Colonic mucosa (tissue), 4 donors: ENCODE measurements around the gene ABCG4. TPM values are rescaled to one million over a fixed set of nuclear protein-coding genes. Genes with fewer than 3 reads are reported as not detected.
"Not testable (repeated sequence)": the region's sequence is repeated elsewhere in the genome, so short reads cannot be mapped to it uniquely, and the experiment has no call there.

Experiments used
- DNase-seq: peaks from one replicate; pipeline ENCODE4 v3.0.0-alpha.2; 2020
- H3K27ac ChIP-seq: fragments of 200-600 bp; one replicate; pipeline ENCODE4 v1.8.0; 2021
- H3K27me3 ChIP-seq: fragments of 200-600 bp; one replicate; pipeline ENCODE4 v1.8.0; 2021
- H3K36me3 ChIP-seq: fragments of 200-600 bp; one replicate; pipeline ENCODE4 v1.8.0; 2021
- H3K4me1 ChIP-seq: fragments of 200-600 bp; one replicate; pipeline ENCODE4 v1.8.0; 2021; ENCODE audit warnings: mild to moderate bottlenecking
- H3K4me3 ChIP-seq: fragments of 200-600 bp; one replicate; pipeline ENCODE4 v1.8.0; 2021
- H3K9ac ChIP-seq, 2 donors: one replicate each; pipeline ENCODE4 v1.7.0; 2013; ENCODE audit warnings: control low read depth in 2 of 2, low read depth in 2 of 2, low read length in 2 of 2
- H3K9me3 ChIP-seq: fragments of 200-600 bp; one replicate; pipeline ENCODE4 v1.8.0; 2021
- intact Hi-C: fragments of 100-400 bp; cut with DNase I; formaldehyde crosslinking; loops from one replicate; pipeline ENCODE4 v1.14.1; 2022
- total RNA-seq, 2 donors: library from RNA; stranded (reverse); fragmentation: NEBNext Ultra II Directional in 1 of 2; extraction: Animal tissue kit (Norgen Biotek cat#: 25700) in 1 of 2; gene quantifications; one replicate each; pipeline ENCODE4 v1.2.1, GENCODE V29; 2021
- TF ChIP-seq, protein P1 (sequence below): fragments of 200-600 bp; IDR thresholded peaks from one replicate; pipeline ENCODE4 v1.8.0; 2022; ENCODE audit warnings: antibody characterized with exemption, mild to moderate bottlenecking
- donor health status: healthy.
- donor health status: DM: no; HTN: no; CAD: no.
- donor health status: DM: no; HTN: no; CAD: no.

The ABCG4 gene
- total RNA-seq, 2 donors from 2014 or later, result 0.05 to 0.22 TPM

DNA sequence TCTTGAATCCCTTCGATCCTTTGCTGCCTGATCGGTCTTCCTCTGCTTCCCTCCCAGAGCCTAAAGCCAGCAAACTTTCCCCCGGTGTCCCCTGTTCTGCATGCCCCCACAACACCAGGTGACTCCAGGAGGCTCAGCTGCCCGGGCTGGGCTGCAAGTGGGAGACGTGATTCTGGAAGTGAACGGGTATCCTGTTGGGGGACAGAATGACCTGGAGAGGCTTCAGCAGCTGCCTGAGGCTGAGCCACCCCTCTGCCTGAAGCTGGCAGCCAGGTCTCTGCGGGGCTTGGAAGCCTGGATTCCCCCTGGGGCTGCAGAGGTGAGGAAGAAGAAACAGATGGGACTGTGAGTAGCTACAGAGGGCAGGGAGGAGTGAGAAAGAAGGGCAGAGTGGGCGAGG is 40.0 kb downstream of the ABCG4 start:
- intact Hi-C loops, result no loop called here

DNA sequence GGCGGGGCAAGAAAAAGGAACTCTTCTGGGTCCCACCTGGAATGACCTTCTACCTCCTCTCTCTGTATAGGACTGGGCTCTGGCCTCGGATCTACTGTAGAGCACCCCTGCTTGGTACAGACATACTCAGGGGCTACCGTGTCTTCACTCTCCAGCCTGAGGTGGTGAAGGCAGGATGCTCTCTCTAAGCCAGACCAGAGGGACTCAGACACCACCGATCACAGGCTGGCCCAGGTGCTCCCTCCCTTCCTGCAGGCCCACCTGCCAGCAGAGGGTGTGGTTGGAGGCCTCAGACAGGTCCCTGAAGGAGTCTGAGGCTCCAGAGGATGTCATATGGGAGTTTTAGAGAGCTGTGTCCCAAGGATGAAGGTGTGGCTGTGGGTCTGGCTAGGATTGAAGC is 40.5 kb downstream of the ABCG4 start:
- H3K9me3 ChIP-seq, result no peaks in the 10 kb centered on the region
- H3K4me3 ChIP-seq, result no peak overlapping the region
- TF ChIP-seq, protein P1, sequence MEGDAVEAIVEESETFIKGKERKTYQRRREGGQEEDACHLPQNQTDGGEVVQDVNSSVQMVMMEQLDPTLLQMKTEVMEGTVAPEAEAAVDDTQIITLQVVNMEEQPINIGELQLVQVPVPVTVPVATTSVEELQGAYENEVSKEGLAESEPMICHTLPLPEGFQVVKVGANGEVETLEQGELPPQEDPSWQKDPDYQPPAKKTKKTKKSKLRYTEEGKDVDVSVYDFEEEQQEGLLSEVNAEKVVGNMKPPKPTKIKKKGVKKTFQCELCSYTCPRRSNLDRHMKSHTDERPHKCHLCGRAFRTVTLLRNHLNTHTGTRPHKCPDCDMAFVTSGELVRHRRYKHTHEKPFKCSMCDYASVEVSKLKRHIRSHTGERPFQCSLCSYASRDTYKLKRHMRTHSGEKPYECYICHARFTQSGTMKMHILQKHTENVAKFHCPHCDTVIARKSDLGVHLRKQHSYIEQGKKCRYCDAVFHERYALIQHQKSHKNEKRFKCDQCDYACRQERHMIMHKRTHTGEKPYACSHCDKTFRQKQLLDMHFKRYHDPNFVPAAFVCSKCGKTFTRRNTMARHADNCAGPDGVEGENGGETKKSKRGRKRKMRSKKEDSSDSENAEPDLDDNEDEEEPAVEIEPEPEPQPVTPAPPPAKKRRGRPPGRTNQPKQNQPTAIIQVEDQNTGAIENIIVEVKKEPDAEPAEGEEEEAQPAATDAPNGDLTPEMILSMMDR, result no peak
- H3K27ac ChIP-seq, result no peak overlapping the region
- H3K4me1 ChIP-seq, result no peaks in the 10 kb centered on the region
- no peak overlapping the region for H3K9ac ChIP-seq
- no peaks in the 10 kb centered on the region for H3K27me3 ChIP-seq
- no peaks in the 10 kb centered on the region for H3K36me3 ChIP-seq
- DNase-seq, result no peak
- intact Hi-C loops, result no loop called here

More for the DNA sequence above, 40.0 kb downstream of the ABCG4 start:
- no peaks in the 10 kb centered on the region for H3K36me3 ChIP-seq
- no peak overlapping the region for H3K27ac ChIP-seq
- no peak for DNase-seq
- TF ChIP-seq, protein P1, result no peak
- H3K4me1 ChIP-seq, result no peaks in the 10 kb centered on the region
- H3K27me3 ChIP-seq, result no peaks in the 10 kb centered on the region
- no peak overlapping the region for H3K9ac ChIP-seq
- H3K4me3 ChIP-seq, result no peak overlapping the region
- H3K9me3 ChIP-seq, result no peaks in the 10 kb centered on the region

DNA sequence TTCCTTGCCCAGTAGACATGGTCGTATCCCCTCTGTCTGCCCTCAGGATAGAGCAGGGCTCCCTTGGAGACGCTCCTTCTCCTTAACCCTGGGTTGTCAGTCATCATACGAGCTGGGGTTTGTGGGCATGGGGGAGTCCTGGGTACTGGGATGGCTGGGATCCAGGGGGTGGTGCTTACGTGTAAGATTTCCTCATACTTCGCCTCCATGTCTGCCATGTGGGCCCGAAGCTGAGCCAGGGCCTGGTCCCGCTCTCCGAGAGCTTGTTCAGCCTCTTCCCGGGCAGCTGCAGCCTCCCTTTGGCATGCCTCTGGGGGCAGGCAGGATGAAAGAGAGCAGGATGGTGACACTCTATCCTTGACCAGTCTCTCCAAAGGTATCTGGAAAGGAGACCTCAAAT is 41.7 kb downstream of the ABCG4 start:
- no peaks in the 10 kb centered on the region for H3K9me3 ChIP-seq
- H3K9ac ChIP-seq, result no peak overlapping the region
- TF ChIP-seq, protein P1, result no peak
- no peaks in the 10 kb centered on the region for H3K36me3 ChIP-seq
- H3K4me3 ChIP-seq, result no peak overlapping the region
- intact Hi-C loops, result loop anchor here (5.0 kb wide), 1 partner anchor 33 kb away; no protein-coding TSS in a partner anchor
- H3K27me3 ChIP-seq, result no peaks in the 10 kb centered on the region
- H3K27ac ChIP-seq, result no peak overlapping the region
- DNase-seq, result no peak
- H3K4me1 ChIP-seq, result no peaks in the 10 kb centered on the region

DNA sequence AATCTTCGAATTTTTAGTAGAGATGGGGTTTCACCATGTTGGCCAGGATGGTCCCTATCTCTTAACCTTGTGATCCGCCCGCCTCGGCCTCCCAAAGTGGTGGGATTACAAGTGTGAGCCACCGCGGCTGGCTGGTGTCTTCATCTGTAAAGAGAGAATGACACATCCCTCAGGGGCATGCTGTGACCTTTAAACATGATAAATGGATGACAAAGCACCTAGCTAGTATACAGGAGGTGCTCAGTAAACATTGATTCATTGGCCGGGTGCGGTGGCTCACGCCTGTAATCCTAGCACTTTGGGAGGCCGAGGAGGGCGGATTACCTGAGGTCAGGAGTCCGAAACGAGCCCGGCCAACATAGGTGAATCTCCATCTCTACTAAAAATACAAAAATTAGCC is 42.4 kb downstream of the ABCG4 start:
- not testable (repeated sequence) for H3K9ac ChIP-seq, H3K9me3 ChIP-seq, H3K36me3 ChIP-seq, DNase-seq, H3K27me3 ChIP-seq, H3K4me3 ChIP-seq, H3K27ac ChIP-seq, H3K4me1 ChIP-seq
- intact Hi-C loops, result loop anchor here (5.0 kb wide), 1 partner anchor 34 kb away; no protein-coding TSS in a partner anchor

DNA sequence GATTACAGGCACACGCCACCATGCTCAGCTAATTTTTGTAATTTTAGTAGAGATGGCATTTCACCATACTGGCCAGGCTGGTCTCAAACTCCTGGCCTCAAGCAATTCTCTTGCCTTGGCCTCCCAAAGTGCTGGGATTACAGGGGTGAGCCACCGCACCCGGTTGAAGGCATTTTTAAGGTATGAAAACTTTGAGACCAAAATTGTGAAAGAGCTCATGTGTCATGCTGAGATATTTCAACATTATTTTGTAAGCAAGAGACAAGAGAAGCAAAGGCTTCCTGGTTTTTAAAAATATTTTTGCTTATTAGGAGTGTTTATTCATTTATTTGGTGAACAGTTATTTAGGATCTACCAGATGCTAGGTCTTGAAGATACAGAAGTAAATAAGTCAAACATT is 43.3 kb downstream of the ABCG4 start:
- Histone ChIP-seq H3K9me3 (no peaks in the 10 kb centered on the region), H3K9ac (no peak overlapping the region), H3K4me3 (no peak overlapping the region), H3K4me1 (no peaks in the 10 kb centered on the region), H3K27me3 (no peaks in the 10 kb centered on the region), H3K36me3 (no peaks in the 10 kb centered on the region), H3K27ac (no peak overlapping the region)
- intact Hi-C loops, result loop anchor here (5.0 kb wide), 1 partner anchor 35 kb away; no protein-coding TSS in a partner anchor
- DNase-seq, result no peak
- TF ChIP-seq, protein P1, result no peak

DNA sequence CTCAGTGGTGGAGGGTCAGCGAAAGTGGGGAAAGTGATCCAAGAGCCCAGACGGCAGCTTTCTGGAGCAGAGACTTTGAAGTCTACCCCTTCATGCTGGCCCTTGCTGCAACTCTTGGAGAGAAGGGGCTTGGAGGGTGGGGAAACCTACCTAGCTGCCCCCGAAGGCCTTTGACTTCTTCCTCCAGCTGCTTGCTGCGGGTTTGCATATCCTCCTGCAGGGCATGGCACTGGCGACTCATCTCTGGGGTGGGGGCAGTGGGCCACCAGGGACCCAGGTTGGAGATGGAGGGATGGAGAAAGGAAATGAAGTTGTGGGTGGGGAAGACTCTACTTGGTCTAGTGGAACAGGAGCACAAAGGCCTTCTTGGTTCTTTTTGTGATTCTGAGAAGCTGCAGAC is 44.1 kb downstream of the ABCG4 start:
- Histone ChIP-seq H3K9ac (no peak overlapping the region), H3K36me3 (no peaks in the 10 kb centered on the region), H3K27ac (no peak overlapping the region), H3K4me3 (no peak overlapping the region), H3K4me1 (no peaks in the 10 kb centered on the region), H3K27me3 (no peaks in the 10 kb centered on the region), H3K9me3 (no peaks in the 10 kb centered on the region)
- TF ChIP-seq, protein P1, result no peak
- DNase-seq, result no peak
- intact Hi-C loops, result loop anchor here (5.0 kb wide), 1 partner anchor 36 kb away; no protein-coding TSS in a partner anchor
